SK-N-SH treated with all-trans-retinoic acid at 6 μM for 48 hours (cell line): Measurements from ENCODE around the gene SHROOM4.

Source experiments
- CREB5 ChIP-seq: fragments of 250-450 bp; sonication (Bioruptor Pico); IDR thresholded peaks from 2 replicates; pipeline ENCODE4 v1.5.1; 2020; ENCODE audit warnings: low read depth, mild to moderate bottlenecking, moderate library complexity
- ESRRG ChIP-seq: fragments of 250-450 bp; sonication (Bioruptor Pico); IDR thresholded peaks from 2 replicates; pipeline ENCODE4 v1.6.1; 2021; ENCODE audit warnings: mild to moderate bottlenecking
- ISL1 ChIP-seq: fragments of 250-450 bp; sonication (Bioruptor Pico); IDR thresholded peaks from 2 replicates; pipeline ENCODE4 v2.1.2; 2022; ENCODE audit warnings: mild to moderate bottlenecking, moderate library complexity
- POU6F1 ChIP-seq: fragments of 250-450 bp; sonication (Bioruptor Pico); IDR thresholded peaks from 2 replicates; pipeline ENCODE4 v1.8.0; 2021; ENCODE audit warnings: low read depth, mild to moderate bottlenecking, moderate library complexity, borderline replicate concordance
- ZNF565 ChIP-seq: fragments of 450-650 bp; formaldehyde crosslinking; conservative IDR thresholded peaks from 2 replicates; pipeline ENCODE4 v1.5.0; 2020; ENCODE audit warnings: low read depth, mild to moderate bottlenecking, moderate library complexity
- ZNF70 ChIP-seq: fragments of 450-650 bp; formaldehyde crosslinking; IDR thresholded peaks from 2 replicates; pipeline ENCODE4 v1.5.0; 2020; ENCODE audit warnings: mild to moderate bottlenecking, moderate library complexity
- TF ChIP-seq, protein P1 (sequence below): fragments of 250-450 bp; sonication (Bioruptor Pico); IDR thresholded peaks from 2 replicates; pipeline ENCODE4 v1.8.0; 2020; ENCODE audit warnings: mild to moderate bottlenecking, moderate library complexity, borderline replicate concordance

GRCh38 chrX:50839730-50840129, 25.7 kb upstream of the SHROOM4 start:
- TF ChIP-seq ZNF70 (no peak), POU6F1 (CRISPR knock-in tag) (no peak), ESRRG (CRISPR knock-in tag) (no peak), CREB5 (CRISPR knock-in tag) (no peak), ZNF565 (CRISPR knock-in tag) (no peak), ISL1 (no peak)
- TF ChIP-seq, protein P1, sequence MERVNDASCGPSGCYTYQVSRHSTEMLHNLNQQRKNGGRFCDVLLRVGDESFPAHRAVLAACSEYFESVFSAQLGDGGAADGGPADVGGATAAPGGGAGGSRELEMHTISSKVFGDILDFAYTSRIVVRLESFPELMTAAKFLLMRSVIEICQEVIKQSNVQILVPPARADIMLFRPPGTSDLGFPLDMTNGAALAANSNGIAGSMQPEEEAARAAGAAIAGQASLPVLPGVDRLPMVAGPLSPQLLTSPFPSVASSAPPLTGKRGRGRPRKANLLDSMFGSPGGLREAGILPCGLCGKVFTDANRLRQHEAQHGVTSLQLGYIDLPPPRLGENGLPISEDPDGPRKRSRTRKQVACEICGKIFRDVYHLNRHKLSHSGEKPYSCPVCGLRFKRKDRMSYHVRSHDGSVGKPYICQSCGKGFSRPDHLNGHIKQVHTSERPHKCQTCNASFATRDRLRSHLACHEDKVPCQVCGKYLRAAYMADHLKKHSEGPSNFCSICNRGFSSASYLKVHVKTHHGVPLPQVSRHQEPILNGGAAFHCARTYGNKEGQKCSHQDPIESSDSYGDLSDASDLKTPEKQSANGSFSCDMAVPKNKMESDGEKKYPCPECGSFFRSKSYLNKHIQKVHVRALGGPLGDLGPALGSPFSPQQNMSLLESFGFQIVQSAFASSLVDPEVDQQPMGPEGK (CRISPR knock-in tag) = no peak
